OCI-LY7 (cell line): ENCODE data around the gene SRGAP1.

Source experiments
- EZH2phosphoT487 ChIP-seq: fragments of 200-600 bp; sonication (generic); IDR thresholded peaks from 2 replicates; pipeline ENCODE4 v1.6.1; 2018; ENCODE audit warnings: low read depth, borderline replicate concordance, mild to moderate bottlenecking, mixed run types, antibody characterized with exemption, low read length, moderate library complexity, mixed read lengths
- TF ChIP-seq, protein P1 (sequence below): fragments of 200-600 bp; sonication (generic); conservative IDR thresholded peaks from 2 replicates; pipeline ENCODE4 v1.5.1; 2014; ENCODE audit warnings: mild to moderate bottlenecking, antibody characterized with exemption, low read length, moderate library complexity, mixed read lengths

DNA sequence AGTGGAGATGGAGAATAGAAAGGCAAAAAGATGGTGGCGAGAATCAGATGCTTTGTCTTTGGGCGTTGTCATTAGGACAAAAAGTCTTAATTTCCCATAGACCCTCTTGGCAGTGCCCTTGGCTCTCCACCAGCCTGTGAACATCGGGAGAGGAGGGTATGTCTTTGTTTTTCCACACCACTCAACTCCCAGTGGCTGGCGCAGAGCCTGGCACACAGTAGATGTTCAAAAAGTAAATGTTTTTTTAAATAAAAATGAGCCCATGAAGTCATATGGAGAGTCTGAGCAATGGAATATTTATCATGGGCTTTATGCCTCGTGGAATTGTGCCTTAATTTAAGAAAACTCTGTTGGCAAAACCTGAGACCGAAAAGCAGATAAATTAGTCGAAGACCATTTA is 90.4 kb downstream of the SRGAP1 start:
- TF ChIP-seq, protein P1, sequence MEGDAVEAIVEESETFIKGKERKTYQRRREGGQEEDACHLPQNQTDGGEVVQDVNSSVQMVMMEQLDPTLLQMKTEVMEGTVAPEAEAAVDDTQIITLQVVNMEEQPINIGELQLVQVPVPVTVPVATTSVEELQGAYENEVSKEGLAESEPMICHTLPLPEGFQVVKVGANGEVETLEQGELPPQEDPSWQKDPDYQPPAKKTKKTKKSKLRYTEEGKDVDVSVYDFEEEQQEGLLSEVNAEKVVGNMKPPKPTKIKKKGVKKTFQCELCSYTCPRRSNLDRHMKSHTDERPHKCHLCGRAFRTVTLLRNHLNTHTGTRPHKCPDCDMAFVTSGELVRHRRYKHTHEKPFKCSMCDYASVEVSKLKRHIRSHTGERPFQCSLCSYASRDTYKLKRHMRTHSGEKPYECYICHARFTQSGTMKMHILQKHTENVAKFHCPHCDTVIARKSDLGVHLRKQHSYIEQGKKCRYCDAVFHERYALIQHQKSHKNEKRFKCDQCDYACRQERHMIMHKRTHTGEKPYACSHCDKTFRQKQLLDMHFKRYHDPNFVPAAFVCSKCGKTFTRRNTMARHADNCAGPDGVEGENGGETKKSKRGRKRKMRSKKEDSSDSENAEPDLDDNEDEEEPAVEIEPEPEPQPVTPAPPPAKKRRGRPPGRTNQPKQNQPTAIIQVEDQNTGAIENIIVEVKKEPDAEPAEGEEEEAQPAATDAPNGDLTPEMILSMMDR = no peak
- no peak for TF ChIP-seq EZH2phosphoT487
